DMS53 (cell line): ENCODE measurements around the gene VTI1A.
A peak's percentile ranks its signal among the peaks of the same experiment; 100 is the strongest.

Experiments
- DNase-seq: peaks from one replicate; lab custom pipeline; 2025; lab: John Stamatoyannopoulos, UW

Gene VTI1A

GRCh38 chr10:112756235-112756527, 309.2 kb downstream of the VTI1A start:
- DNase-seq: no peak

- no peak for DNase-seq
Observed at GRCh38 chr10:112758961-112759360, 311.9 kb downstream of the VTI1A start.

GRCh38 chr10:112759496-112759895, 312.5 kb downstream of the VTI1A start:
- no peak for DNase-seq

GRCh38 chr10:112761256-112761655, 314.2 kb downstream of the VTI1A start:
- DNase-seq: no peak

GRCh38 chr10:112763916-112764520, 317.0 kb downstream of the VTI1A start:
- no peak for DNase-seq

GRCh38 chr10:112765717-112766235, 318.8 kb downstream of the VTI1A start:
- DNase-seq: no peak

- DNase-seq: no peak
Observed at GRCh38 chr10:112766636-112767035, 319.6 kb downstream of the VTI1A start.

- DNase-seq: peak; percentile 10
Observed at GRCh38 chr10:112767156-112767555, 320.1 kb downstream of the VTI1A start.

- DNase-seq: no peak
Observed at GRCh38 chr10:112768121-112768520, 321.1 kb downstream of the VTI1A start.

- no peak for DNase-seq
Observed at GRCh38 chr10:112769081-112769480, 322.1 kb downstream of the VTI1A start.

- DNase-seq: no peak
Observed at GRCh38 chr10:112769611-112770370, 322.8 kb downstream of the VTI1A start.

GRCh38 chr10:112771733-112772132, 324.7 kb downstream of the VTI1A start:
- no peak for DNase-seq

- no peak for DNase-seq
Observed at GRCh38 chr10:112773783-112774182, 326.8 kb downstream of the VTI1A start.

GRCh38 chr10:112774210-112774609, 327.2 kb downstream of the VTI1A start:
- no peak for DNase-seq

GRCh38 chr10:112774798-112775197, 327.8 kb downstream of the VTI1A start:
- no peak for DNase-seq

GRCh38 chr10:112775381-112775780, 328.4 kb downstream of the VTI1A start:
- DNase-seq: no peak

GRCh38 chr10:112775892-112776674, 329.1 kb downstream of the VTI1A start:
- DNase-seq: no peak

GRCh38 chr10:112778579-112778978, 331.6 kb downstream of the VTI1A start:
- no peak for DNase-seq

GRCh38 chr10:112779025-112779770, 332.2 kb downstream of the VTI1A start:
- no peak for DNase-seq

GRCh38 chr10:112782200-112782907, 335.3 kb downstream of the VTI1A start:
- DNase-seq: no peak

GRCh38 chr10:112783351-112784021, 336.5 kb downstream of the VTI1A start:
- no peak for DNase-seq
